ENCODE measurements around the gene ALAS1.
"Not testable (repeated sequence)": the region's sequence is repeated elsewhere in the genome, so short reads cannot be mapped to it uniquely, and the experiment has no call there.

ALAS1 gene

DNA sequence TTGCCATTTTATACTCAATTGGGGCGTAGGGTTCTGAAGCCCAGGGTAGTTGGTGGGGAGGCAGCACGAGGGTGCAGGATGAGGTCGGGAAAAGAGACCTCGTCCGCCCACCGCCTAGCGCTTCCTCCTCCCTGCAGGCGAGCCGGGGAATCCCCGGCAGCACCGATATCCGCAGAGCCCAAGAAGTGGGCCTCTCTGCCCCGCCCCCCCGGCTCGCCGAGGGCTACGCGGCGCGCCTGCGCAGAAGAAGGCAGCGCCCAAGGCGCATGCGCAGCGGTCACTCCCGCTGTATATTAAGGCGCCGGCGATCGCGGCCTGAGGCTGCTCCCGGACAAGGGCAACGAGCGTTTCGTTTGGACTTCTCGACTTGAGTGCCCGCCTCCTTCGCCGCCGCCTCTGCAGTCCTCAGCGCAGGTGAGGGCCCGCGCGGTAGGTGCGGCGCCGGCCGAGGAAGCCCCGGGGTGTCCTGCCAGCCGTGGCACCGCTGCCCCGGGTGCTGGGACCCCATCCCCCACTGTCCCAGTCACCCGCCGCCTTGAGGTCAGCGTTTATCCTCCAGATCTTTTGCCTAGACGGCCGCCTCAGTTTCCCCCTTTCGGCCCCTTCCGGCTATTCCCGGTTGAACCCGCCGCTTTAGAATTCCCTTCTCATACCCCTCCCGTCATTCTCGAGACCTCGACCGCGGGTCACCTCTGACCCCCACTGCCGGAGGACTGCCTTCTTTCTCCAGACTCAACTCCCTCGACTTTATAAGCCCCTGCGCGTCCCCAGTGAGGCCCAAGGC, at the start of gene ALAS1:
ALAS1 (plus strand) TSS at position 319 of the 784 bp plus-strand sequence. CDS start 1,082 bp downstream, outside the sequence.
- FAIRE-seq: no peak
- DNase-seq (ENCODE audit: low spot score): peak; percentile 79

DNA sequence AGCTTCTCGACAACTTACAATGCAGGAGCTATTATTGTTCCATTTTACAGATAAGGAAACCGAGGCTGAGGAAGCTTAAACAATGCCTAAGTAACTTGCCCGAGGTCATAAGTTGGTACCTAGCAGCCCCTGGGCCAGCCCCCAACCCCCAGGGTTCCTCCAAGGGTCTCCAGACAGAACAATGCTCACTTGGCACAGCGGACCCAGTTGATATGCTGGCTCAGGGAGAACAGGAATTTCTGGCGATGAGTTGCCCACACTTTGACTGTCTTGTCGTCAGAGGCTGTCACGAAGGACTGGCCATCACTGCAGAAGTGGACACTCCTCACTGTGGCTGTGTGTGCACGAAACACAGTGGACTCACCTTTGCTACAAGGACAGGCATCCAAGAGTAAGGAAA, 48.9 kb upstream of the ALAS1 start:
- DNase-seq (ENCODE audit: low spot score): no peak
- FAIRE-seq: no peak

DNA sequence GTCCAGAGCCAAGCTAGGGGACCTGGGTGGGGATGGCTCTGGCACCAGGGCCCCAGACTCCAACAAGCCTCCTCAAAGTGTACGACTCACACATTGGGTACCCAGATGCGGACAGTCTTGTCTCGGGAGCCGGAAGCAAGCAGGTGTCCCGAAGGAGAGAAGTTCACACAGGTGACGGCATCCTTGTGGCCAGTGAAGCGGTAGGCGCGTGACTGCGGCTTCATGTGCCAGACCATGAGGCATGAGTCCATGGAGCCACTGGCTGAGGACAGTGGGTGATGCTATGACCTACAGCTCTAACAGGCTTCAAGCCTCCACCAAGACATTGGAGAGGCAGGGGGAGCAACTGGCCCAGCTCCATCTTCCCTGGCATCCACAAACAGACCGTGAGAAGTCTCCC, 48.2 kb upstream of the ALAS1 start:
- DNase-seq (ENCODE audit: low spot score) (no peak), FAIRE-seq (no peak)

DNA sequence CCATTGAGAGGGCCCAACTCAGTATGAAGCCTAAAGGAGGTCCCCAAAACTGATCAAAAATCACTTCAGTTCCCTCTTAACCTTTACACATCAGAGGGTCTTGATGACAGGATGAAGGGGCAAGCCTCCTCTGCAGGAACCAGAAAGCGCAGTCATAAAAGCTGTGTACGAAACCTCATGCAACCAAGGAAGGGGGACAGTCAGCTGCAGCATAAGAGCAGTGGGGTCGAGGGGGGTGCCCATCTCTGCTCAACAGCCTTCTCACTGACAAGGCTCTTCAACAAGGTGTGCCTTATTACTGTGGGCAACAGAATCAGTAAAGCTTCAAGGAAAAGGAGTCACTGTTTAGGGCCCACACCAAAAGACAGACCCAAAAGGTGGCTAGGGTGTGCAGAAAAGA, 47.6 kb upstream of the ALAS1 start:
- DNase-seq (ENCODE audit: low spot score) (no peak), FAIRE-seq (no peak)

DNA sequence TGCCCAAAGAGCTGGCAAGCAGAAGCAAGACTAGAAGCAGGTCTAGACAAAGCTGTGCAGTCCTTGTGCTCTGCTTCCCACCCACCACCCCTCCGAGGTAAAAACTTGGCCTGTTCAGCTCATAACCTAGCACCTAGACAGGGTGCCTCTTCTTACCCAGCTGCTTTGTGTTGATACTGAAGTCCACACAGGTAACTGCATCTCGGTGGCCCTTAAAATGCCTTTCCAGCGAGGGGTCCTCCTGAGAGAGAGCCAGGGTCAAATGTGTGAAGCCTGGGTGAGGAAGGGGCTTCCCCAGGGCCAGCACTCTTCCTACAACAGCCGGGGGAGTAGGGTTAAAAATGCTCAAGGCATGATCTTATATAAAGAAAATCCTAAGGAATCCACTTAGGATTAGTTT, 47.1 kb upstream of the ALAS1 start:
- FAIRE-seq (no peak), DNase-seq (ENCODE audit: low spot score) (no peak)

DNA sequence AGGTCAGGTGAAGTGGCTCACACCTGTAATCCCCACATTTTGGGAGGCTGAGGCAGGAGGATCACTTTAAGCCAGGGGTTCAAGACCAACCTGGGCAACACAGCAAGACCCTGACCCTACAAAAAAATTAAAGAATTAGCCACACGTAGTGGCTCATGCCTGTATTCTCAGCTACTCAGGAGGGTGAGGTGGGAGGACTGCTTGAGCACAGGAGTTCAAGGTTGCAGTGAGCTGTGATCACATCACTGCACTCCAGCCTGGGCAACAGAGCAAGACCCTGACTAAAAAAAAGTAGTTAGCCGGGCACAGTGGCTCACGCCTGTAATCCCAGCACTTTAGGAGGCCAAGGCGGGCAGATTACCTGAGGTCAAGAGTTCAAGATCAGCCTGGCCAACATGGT, 46.0 kb upstream of the ALAS1 start:
- DNase-seq (ENCODE audit: low spot score); FAIRE-seq: not testable (repeated sequence)

DNA sequence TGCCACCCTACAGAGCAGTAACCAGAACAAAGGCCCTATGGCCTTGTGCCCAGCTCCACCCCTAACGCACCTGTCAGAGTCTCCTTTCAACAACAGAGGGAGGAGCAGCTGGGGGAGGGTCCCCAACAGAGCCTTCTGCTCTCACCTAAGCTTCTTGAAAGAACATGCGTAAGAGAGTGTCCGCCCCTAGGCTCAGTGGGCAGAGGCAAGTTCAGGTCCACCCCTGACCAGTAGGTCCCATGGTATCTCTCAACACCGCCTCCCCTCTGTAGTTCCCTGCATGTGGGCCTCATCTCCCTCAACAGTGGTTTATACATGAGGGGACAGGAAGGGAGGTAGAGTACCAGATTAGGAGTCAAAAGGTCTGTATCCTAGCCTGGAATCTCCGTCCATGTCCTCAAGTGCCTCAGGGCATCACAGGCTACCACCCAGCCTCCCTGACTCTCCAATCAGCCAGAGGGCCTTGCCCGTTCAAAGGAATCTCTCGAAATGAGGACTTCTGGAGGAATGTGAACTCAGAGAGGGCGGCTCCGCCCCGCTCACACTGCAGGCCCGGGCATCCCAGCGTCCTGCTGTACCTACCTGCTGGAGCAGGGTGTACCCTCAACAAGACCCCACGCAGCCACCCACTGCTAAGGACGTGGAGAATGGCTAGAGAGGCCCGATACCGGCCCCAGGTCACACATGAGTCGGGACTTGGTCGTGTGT, 44.4 kb upstream of the ALAS1 start:
- FAIRE-seq: no peak
- peak; percentile 9 for DNase-seq (ENCODE audit: low spot score)

DNA sequence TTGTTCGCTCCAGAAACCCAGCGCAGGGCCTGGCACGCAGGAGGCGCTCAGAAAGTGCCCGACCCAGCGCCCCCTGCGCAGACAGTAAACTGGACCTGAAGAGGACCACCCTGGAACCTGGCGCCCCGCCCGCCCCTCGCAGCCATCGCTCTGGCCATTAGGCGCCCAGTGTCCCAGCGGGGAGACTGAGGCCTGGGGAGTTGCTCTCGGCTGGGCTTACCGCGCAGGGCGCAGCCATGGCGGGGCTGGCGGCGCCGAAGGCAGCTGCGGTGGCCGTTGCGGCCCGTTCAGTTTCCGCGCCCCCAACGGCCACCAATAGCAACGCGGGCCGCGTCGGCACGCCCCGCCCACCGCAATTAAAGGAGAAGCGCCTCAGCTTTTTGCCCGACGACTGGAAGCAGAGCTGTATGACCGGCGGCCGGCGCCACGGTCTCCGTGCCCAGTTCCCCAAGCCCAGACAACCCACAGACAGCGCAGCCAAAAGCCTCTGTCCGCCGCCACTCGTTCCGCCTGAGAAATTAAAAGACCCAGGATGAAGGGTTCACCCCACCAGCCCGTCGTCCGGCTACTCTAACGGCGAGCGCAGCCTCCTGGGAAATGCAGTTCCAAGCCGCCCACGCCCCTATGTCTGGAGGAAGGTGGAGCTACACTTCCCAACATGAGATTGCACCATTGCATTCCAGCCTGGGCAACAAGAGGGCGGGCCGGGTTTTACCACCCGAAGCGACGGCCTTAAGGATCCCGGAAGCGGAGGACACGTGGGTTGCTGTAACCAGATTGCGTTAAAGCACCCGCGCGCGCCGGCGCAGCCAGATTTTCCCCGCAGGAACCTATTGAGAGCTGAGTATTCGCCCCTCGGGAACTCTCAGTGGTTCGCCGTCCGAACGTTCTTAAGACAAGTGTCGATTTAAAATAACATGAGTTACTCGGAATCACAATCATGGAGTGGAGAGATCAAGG, 43.5 kb upstream of the ALAS1 start, which contains the start of gene POC1A:
POC1A (minus strand) TSS at position 289 of the 960 bp plus-strand sequence; CDS start at position 238, 51 bp downstream.
- peak; percentile 86 for FAIRE-seq

DNA sequence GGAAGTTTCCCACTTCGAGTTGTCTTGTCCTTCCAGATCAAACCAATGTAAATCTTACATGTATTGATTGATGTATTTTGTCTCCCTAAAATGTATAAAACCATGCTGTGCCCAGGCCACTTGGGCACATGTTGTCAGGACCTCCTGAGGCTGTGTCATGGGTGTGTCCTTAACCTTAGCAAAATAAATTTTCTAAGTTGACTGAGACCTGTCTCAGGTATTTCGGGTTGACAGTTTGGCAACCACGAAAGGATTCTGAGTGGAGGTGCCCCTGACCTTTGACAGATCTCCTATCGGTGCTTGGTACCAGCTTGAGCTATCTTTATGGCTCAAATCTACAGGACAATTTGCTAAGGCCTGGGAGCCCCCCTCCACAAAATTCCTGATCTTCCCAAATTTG, 42.0 kb upstream of the ALAS1 start:
- no peak for DNase-seq (ENCODE audit: low spot score)
- FAIRE-seq: no peak

More for the DNA sequence above, 43.5 kb upstream of the ALAS1 start, which contains the start of gene POC1A:
- DNase-seq (ENCODE audit: low spot score): peak; percentile 89

DNA sequence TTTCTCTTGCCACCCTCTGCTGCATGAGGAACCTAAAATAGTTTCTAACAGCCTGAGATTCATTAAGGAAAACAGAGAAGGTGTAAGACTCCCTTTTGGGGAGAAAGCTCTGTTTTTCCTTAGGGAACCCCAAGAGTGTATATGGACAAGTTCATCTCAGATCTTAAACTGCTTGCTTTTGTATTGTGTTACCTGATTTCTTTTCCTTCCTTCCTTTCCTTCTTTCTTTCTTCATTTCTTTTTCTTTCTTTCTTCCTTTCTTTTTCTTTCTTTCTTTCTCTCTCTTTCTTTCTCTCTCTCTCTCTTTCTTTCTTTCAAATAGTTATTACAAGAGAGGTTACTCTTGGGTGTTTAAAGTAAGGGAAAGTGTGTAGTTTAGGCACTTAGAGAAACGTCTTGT, 38.5 kb upstream of the ALAS1 start:
- DNase-seq (ENCODE audit: low spot score) (no peak), FAIRE-seq (no peak)

DNA sequence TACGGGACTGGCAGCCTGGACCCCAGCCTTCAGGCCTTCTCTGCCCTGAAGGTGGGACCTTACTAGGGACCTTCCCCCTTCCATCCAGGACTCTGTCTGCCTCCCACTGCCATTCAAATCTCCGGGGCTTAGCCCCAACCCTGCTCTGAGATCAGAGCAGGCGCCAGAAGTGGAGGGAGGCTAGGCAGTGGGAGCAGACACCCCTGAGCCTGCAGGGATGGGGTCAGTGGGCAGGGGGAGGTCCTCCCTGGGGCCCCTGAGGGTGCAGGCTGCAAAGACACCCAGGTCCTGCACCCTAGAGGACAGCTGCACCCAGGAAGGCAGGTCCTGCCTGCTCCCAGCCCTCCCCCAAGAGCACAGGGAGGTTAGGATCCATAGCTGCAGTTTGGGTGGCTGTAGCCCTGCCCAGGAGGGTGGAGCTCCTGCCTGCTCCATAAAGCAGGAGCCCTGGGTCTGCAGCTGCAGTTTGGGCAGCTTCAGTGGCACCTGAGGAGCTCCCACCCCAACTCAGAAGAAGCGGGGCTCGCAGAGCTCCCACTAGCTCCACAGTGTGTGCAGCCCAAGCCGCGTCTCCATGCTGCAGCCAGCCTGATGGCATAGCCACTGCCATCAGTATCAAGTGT, 35.6 kb upstream of the ALAS1 start:
- FAIRE-seq (no peak), DNase-seq (ENCODE audit: low spot score) (no peak)

DNA sequence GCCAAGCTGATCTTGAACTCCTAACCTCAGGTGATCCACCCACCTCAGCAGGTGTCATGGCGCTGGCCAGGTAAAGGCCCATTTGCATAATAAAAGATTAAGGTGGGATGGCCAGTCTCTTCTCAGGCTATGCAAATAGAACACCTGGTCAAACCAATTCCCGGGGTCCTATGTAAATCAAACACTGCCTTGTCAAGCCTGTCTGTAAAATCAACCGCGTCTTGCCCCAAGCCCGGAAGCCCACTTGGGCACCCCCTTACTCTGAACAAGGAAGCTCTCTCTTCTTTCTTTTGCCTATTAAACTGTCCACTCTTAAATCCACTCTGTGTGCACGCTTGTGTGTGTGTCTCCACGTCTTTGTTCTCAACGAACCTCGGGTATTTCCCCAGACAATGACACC, 30.7 kb upstream of the ALAS1 start:
- no peak for FAIRE-seq
- no peak for DNase-seq (ENCODE audit: low spot score)

DNA sequence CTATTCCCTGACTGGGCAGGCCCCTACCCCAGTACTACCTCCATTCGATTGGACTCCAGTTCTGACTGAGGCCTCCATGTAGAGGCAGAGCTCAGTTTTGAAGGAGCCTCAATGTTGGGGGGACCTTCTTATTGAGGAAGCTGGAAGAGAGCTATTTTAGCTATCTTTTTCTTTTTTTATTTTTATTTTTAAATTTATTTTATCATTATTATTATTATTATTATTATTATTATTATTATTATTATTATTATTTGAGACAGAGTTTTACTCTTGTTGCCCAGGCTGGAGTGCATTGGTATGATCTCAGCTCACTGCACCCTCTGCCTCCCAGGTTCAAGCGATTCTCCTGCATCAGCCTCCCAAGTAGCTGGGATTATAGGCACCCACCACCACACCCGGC, 27.7 kb upstream of the ALAS1 start:
- FAIRE-seq; DNase-seq (ENCODE audit: low spot score): not testable (repeated sequence)

DNA sequence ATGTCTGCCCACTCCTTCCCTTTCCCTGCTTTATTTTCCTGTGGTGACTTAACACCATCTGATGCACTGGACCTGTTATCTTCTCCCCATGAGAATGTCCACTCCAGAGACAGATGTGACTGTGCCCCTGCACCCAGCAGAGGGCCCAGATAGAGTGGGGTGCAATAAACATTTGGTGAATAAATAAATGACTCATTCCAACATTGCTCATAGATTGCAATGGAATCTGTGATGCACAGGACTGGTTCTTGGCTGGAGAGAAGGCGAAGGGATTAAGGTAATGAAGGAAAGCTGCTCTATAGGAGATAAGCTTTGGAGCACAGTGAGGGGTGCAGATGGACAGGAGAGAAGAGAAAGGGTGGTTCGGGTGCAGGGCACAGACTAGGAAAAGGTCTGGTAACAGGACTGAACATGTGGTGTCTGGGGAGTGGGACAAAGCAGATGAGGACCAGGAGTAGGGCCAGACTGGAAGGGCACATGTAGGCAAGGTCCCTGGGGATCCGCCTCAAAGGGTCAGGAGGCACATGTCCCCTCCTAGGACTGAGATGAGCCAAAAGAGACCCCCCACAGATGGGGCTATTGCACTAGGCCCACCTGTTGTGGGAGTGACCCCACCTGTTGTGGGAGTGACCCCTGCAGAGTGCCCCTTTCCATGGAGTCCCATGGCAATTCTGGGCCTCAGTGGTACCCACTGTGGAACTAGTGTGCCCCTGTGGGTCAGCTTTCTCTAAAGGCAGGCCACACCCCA, 26.3 kb upstream of the ALAS1 start:
- no peak for FAIRE-seq
- DNase-seq (ENCODE audit: low spot score): no peak

DNA sequence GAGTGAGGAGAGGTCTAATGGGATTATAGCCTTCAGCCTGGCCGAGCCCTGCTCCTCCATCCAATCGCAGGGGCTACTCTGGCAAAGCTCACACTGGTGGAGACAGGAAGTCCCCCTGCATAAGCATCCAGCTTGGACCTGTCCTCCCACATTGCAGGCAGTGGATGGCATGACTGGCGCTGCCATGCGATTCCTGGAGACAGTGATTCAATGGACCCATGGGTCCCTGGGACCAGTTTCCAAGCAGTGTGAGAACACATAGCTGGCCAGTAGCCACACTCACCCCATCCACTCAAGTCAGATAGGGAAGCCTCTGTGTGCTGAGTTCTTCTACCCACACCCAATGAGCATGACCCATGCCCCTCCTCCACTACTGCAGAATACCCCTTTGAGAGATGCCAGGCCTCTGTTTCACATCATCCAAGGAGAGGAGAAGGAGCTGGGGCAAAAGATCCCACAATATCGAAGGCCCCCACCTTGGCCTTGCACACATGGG, 25.6 kb upstream of the ALAS1 start:
- DNase-seq (ENCODE audit: low spot score) (no peak), FAIRE-seq (no peak)

DNA sequence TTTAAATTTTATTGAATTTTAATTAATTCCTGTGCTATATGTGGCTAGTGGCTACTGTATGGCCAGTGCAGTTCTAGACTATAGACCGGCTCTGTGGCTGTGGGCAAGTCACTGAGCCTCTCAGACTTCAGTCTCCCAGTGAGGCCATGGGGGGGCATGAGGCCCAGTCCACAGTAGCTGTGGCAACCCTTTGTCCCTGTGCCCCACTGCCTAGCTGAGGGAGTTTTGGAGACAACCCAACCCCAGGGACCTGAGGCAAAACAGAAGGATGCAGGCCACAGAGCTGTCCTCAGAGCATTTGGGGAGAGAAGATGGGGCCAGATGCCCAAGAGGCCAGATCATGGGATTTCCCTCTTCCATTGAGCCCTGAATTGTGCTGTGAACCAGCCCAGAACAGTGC, 24.9 kb upstream of the ALAS1 start:
- no peak for DNase-seq (ENCODE audit: low spot score)
- no peak for FAIRE-seq

DNA sequence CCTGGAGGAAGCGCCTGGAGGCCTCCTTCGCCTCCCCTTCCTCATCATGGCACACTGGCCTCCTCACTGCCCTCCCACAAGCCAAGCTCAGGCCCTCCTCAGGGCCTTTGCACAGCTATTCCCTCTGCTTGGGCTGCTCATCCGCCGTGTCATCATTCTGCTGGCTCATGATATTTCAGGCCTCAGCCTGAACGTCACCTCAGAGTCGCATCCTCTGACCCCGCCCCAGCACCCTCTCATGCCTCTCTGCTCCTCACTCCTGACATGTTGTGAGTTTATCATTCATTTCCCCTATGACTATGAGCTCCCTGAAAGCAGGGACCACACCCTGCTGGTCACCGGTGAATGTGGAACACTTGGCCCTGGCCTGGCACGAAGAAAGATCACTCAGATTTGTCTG, 23.1 kb upstream of the ALAS1 start:
- FAIRE-seq: no peak
- no peak for DNase-seq (ENCODE audit: low spot score)

DNA sequence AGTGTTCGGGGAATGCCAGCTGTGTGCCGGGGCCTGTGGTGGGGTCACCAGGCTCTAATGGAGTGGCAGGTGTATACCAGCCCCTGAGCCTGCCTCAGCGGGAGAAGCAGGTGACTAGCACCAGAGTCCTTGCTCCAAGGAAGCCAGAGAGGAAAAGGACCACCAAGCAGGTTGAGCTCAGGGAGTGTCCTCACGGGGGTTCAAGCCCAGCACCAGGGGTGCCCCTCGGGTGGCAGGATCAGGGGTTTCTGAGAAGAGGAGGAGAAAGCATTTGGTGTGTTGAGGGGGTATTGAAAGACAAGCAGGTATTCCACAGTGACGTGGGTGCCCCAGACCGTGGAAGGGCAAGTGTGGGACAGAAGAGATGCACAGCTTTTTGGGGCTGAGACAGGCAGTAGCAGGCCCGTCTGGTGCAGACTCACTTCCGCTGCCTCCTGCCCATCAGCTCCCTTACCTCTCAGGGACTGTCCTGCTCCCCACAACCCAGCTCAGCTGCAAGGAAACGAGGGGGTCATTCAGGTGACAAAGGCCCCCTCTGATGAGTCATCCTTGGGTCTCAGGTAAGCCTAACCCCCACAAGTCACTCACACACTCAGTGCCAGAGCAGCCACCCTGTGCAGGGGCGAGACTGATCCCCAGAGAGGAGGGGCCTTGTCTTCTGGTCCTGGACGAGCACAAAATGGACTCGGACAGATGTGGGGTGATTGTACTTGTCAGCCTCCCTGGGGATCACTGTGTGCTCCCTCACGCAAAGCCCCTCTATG, 22.4 kb upstream of the ALAS1 start:
- no peak for DNase-seq (ENCODE audit: low spot score)
- FAIRE-seq: no peak

DNA sequence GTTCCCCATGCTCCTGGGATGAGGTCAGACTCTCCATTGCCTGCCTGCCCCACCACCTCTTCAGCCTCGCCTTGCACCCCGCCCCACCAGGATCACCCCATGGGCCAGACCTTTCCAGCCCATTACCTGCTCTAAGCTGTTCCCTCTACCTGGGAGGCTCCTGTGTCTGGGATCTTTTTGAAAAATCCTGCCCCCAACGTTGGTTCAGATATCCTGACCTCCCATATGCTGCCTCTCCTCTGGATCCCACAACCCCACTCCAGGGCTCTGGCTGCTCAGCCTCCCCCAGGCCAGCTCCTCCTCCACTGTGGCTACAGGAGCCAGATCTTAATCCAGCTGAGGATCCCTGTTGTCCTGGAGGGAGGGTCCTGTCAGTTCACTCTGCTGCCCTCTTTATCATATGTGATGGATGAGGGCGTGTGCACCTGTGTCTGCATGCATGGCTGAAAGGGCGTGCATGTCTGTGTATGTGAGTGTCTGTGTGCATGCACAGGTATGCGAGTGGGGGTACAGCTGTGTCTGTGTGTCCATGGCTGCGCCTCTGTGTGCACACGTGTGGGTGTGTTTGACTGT, 21.7 kb upstream of the ALAS1 start:
- FAIRE-seq (no peak), DNase-seq (ENCODE audit: low spot score) (no peak)
